ENCODE results near the gene NDUFAF2.
"Not testable (repeated sequence)": the region's sequence is repeated elsewhere in the genome, so short reads cannot be mapped to it uniquely, and the experiment has no call there.

NDUFAF2 gene

GRCh38 chr5:61168951-61169350 is 223.9 kb downstream of the NDUFAF2 start:
- TF ChIP-seq GATA1 (IDR thresholded peaks at IDR 0.05; ENCODE audit: low read depth, low read length) (no peak), POLR2A (IDR thresholded peaks at IDR 0.05; ENCODE audit: low read length) (no peak)
- no peak for DNase-seq

GRCh38 chr5:61171479-61171878 is 226.5 kb downstream of the NDUFAF2 start:
- TF ChIP-seq POLR2A (IDR thresholded peaks at IDR 0.05; ENCODE audit: low read length) (no peak), GATA1 (IDR thresholded peaks at IDR 0.05; ENCODE audit: low read depth, low read length) (no peak)
- no peak for DNase-seq

- no peak for TF ChIP-seq POLR2A (IDR thresholded peaks at IDR 0.05; ENCODE audit: low read length)
- TF ChIP-seq GATA1 (IDR thresholded peaks at IDR 0.05; ENCODE audit: low read depth, low read length) = no peak
- no peak for DNase-seq
These were observed 231.6 kb downstream of the NDUFAF2 start for GRCh38 chr5:61176631-61177030.

GRCh38 chr5:61177070-61177469 is 232.1 kb downstream of the NDUFAF2 start:
- no peak for TF ChIP-seq POLR2A (IDR thresholded peaks at IDR 0.05; ENCODE audit: low read length)
- TF ChIP-seq GATA1 (IDR thresholded peaks at IDR 0.05; ENCODE audit: low read depth, low read length) = no peak
- DNase-seq = no peak

GRCh38 chr5:61177716-61178115 is 232.7 kb downstream of the NDUFAF2 start:
- TF ChIP-seq POLR2A (IDR thresholded peaks at IDR 0.05; ENCODE audit: low read length) (no peak), GATA1 (IDR thresholded peaks at IDR 0.05; ENCODE audit: low read depth, low read length) (no peak)

GRCh38 chr5:61178702-61179101 is 233.7 kb downstream of the NDUFAF2 start:
- TF ChIP-seq POLR2A (IDR thresholded peaks at IDR 0.05; ENCODE audit: low read length) = no peak
- TF ChIP-seq GATA1 (IDR thresholded peaks at IDR 0.05; ENCODE audit: low read depth, low read length) = no peak
- DNase-seq = no peak

More at GRCh38 chr5:61177716-61178115, 232.7 kb downstream of the NDUFAF2 start:
- DNase-seq = no peak

GRCh38 chr5:61180886-61181285 is 235.9 kb downstream of the NDUFAF2 start:
- TF ChIP-seq POLR2A (IDR thresholded peaks at IDR 0.05; ENCODE audit: low read length) = no peak
- TF ChIP-seq GATA1 (IDR thresholded peaks at IDR 0.05; ENCODE audit: low read depth, low read length) = no peak
- DNase-seq = no peak

GRCh38 chr5:61182449-61182848 is 237.4 kb downstream of the NDUFAF2 start:
- no peak for TF ChIP-seq GATA1 (IDR thresholded peaks at IDR 0.05; ENCODE audit: low read depth, low read length)
- no peak for TF ChIP-seq POLR2A (IDR thresholded peaks at IDR 0.05; ENCODE audit: low read length)
- DNase-seq = no peak

GRCh38 chr5:61183538-61183937 is 238.5 kb downstream of the NDUFAF2 start:
- no peak for TF ChIP-seq POLR2A (IDR thresholded peaks at IDR 0.05; ENCODE audit: low read length)
- no peak for TF ChIP-seq GATA1 (IDR thresholded peaks at IDR 0.05; ENCODE audit: low read depth, low read length)

GRCh38 chr5:61184708-61185107 is 239.7 kb downstream of the NDUFAF2 start:
- no peak for TF ChIP-seq POLR2A (IDR thresholded peaks at IDR 0.05; ENCODE audit: low read length)
- TF ChIP-seq GATA1 (IDR thresholded peaks at IDR 0.05; ENCODE audit: low read depth, low read length) = no peak
- no peak for DNase-seq

More at GRCh38 chr5:61183538-61183937, 238.5 kb downstream of the NDUFAF2 start:
- no peak for DNase-seq

- no peak for DNase-seq
- TF ChIP-seq GATA1 (IDR thresholded peaks at IDR 0.05; ENCODE audit: low read depth, low read length) = no peak
- no peak for TF ChIP-seq POLR2A (IDR thresholded peaks at IDR 0.05; ENCODE audit: low read length)
These were observed 241.6 kb downstream of the NDUFAF2 start for GRCh38 chr5:61186634-61187033.

GRCh38 chr5:61187352-61187751 is 242.3 kb downstream of the NDUFAF2 start:
- not testable (repeated sequence) for DNase-seq

- not testable (repeated sequence) for DNase-seq
These were observed 242.8 kb downstream of the NDUFAF2 start for GRCh38 chr5:61187826-61188225.

GRCh38 chr5:61198606-61199005 is 253.6 kb downstream of the NDUFAF2 start:
- TF ChIP-seq GATA1 (IDR thresholded peaks at IDR 0.05; ENCODE audit: low read depth, low read length) (no peak), POLR2A (IDR thresholded peaks at IDR 0.05; ENCODE audit: low read length) (no peak)
- DNase-seq = no peak

- no peak for DNase-seq
- TF ChIP-seq GATA1 (IDR thresholded peaks at IDR 0.05; ENCODE audit: low read depth, low read length) (no peak), POLR2A (IDR thresholded peaks at IDR 0.05; ENCODE audit: low read length) (no peak)
These were observed 255.7 kb downstream of the NDUFAF2 start for GRCh38 chr5:61200582-61201155.

- no peak for DNase-seq
- TF ChIP-seq GATA1 (IDR thresholded peaks at IDR 0.05; ENCODE audit: low read depth, low read length) (no peak), POLR2A (IDR thresholded peaks at IDR 0.05; ENCODE audit: low read length) (no peak)
These were observed 257.2 kb downstream of the NDUFAF2 start for GRCh38 chr5:61202213-61202612.
